Central memory CD4-positive, alpha-beta T cell (primary cell): ENCODE data around the gene GGNBP2.
"Not testable (repeated sequence)": the region's sequence is repeated elsewhere in the genome, so short reads cannot be mapped to it uniquely, and the experiment has no call there.

ENCODE experiments used
- DNase-seq: peaks from one replicate; pipeline ENCODE4 v3.0.0; 2022
- total RNA-seq, 3 experiments: gene quantifications; one replicate each; lab custom pipeline; 2026; lab: John Stamatoyannopoulos, UW

GGNBP2 gene, protein sequence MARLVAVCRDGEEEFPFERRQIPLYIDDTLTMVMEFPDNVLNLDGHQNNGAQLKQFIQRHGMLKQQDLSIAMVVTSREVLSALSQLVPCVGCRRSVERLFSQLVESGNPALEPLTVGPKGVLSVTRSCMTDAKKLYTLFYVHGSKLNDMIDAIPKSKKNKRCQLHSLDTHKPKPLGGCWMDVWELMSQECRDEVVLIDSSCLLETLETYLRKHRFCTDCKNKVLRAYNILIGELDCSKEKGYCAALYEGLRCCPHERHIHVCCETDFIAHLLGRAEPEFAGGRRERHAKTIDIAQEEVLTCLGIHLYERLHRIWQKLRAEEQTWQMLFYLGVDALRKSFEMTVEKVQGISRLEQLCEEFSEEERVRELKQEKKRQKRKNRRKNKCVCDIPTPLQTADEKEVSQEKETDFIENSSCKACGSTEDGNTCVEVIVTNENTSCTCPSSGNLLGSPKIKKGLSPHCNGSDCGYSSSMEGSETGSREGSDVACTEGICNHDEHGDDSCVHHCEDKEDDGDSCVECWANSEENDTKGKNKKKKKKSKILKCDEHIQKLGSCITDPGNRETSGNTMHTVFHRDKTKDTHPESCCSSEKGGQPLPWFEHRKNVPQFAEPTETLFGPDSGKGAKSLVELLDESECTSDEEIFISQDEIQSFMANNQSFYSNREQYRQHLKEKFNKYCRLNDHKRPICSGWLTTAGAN
- 77.6 to 230 (median 152) reads per million in 3 experiments for total RNA-seq

- peak; percentile 88 for DNase-seq
These were observed at the start of gene GGNBP2 for GRCh38 chr17:36544307-36545076. Gene GGNBP2, plus strand, starts transcription at chr17:36544919. Its CDS starts 806 bp downstream, at chr17:36545725.

GRCh38 chr17:36495076-36495578 lies 49.6 kb upstream of the GGNBP2 start:
- DNase-seq = no peak

DNA sequence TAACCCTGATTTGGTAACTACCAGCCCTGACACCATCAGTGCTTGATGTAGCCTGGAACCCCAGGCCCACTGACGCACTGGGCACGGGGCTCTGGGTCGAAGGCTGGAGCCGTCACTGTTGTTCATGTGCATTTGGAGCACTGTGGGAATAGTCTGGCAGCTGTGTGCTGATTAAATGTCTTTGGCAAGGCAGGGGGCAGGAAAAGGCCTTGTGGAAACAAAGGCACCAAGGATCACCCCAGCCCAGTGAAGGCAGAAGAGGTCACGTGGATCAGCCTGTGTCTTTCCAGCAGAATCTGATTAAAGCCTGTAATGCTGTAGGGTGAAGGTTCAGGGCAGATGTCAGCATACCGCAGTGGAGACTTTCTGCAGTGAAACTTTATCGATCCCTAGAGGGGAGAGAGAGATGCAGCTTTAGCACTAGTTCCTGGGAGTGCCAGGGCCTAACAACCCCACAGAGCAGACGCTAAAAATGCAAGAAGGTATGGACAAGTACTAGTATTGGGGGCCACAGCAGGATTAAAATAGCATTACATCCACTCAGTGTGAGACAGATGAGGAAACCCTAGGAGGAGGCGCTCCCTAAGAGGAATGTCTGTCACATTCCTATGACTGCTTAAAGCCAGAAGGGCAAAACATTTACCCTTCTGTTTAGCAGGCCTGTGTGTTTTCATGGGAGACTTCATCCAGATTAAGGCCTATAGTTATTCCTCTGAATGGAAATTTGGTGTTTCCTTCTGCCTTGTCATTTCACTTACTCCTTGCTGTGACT lies 48.5 kb upstream of the GGNBP2 start:
- no peak for DNase-seq

DNA sequence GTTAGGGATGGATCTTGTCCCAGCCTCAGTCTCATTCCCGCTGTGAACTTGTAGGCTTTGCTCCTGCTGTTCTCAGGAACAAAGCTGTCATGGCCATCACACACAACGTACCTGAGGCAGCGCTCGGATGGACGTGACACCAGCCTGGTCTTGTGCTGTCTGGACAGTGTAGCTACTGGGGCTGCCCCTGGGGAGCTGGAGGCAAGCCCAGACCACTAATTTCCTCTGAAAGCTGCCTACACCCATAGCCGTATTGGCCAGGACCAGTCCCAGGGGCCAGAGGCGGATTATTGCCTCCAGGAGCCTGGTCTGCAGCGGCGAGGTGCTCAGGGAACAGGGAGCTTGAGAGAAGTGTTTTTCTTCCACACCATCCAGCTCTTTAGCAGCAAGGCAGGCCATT lies 46.6 kb upstream of the GGNBP2 start:
- no peak for DNase-seq

DNA sequence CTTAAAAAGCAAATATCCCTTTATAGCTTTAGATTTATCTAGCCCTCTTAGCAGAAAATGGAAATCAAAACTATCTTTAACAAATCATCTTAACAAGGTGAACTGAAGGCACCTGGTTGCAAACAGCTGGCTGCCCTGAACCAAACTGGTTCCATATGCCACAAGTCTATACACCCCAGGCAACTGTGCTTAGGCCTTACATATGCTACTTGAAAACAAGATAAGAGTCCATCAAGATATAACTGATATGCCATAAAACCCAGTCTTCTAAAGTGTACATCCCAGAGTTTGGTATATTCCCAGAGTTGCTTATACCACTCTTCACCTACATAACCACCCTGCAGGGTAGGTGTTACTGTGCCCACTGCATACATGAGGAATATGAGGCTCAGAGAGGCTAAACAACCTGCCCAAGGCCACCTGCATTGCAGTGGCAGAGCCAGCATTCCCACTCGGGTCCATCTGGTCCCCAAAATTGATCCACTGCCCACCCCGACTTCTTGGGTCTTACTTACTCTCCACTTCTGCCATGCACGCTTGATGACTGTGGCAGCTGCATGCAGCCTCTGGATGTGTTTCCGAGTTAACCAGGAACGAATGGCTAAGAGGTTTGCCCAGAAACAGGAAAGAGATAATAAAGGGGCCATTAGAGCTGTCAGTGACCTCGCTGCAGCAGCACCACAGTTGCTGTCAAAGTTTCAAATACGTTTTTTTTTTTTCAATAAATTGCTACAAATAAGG lies 46.0 kb upstream of the GGNBP2 start:
- no peak for DNase-seq

DNA sequence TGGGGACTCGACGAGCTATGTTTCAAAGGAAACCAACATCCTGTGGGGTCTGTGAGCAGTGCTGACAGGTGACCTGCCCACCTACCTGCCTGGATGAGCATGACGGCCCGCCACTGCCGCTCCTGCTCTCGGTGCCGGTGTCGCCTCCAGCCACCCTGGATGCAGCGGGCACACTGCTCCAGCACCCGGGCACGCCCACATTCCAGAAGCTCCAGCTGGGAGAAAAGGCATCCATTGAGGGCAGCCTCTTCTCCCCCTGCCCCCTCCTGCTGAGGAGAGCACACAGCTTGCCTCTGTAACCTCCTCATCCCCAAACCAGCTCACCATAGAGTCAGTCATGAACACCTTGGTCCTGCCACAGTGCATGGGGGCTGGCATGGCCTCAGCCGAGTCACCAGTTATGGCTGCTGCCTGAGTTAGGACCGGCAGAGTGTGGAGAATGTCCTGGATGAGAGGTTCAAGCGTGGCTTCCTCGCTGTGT lies 43.9 kb upstream of the GGNBP2 start:
- no peak for DNase-seq

DNA sequence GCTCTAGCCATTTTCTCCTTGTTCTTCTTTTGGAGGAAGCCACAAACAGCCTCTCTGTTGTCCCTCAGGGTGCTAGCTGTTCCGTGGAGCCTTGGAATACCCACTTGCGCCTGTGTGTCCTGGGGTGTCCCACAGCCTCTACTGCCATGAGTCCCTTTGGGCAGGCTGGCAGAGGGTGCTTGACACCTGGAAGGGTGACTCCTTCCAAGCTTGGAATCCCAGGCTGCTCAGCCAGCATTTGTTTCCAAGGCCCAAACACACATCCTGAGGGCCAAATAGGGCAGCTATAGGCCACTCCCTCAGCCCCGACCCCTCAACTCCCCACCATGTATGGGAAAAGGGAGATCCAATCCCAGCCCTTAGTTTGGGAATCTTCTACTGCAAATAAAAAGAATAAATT lies 43.4 kb upstream of the GGNBP2 start:
- no peak for DNase-seq

GRCh38 chr17:36501963-36502362 lies 42.8 kb upstream of the GGNBP2 start:
- DNase-seq = no peak

- no peak for DNase-seq
These were observed 41.1 kb upstream of the GGNBP2 start for GRCh38 chr17:36503456-36504155.

DNA sequence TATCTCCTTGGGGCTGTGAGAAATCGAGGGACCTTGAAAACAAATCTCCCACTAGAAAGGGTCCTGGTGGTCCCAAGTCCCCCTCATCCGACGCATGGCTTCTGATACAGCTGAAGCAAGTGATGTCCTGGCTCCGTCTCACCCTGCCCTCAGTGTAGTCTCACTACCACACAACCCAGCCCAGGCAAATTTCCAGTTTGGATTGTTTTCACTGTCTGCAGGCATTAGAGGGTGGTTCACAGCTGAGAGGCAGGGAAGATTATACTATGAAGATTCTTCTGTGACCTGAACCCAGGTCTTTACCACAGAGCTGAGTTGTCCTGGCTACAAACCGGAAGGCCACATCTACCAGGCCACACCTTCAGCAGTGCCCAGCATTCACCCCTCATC lies 40.6 kb upstream of the GGNBP2 start:
- no peak for DNase-seq

DNA sequence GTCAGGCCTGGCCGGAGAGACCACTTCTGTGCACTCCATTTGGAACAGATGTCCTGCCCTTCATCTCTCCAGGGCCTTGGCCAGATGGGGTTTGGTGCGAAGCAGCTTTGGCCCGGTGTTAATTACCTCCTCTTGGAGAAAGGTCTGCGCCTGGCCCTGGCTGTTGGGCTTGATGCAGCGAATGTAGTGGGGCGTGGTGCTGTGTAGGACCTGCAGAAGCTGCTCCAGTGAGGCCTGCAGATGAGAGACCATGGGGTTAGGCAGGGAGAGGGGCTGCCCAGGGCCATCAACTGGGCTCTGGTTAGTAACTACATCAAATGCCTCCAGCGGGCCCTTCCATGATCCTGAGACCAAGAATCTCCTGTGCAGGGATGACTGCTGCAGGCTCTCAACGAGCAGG lies 39.5 kb upstream of the GGNBP2 start:
- no peak for DNase-seq

GRCh38 chr17:36506249-36506826 lies 38.4 kb upstream of the GGNBP2 start:
- DNase-seq = no peak

GRCh38 chr17:36506831-36507230 lies 37.9 kb upstream of the GGNBP2 start:
- no peak for DNase-seq

GRCh38 chr17:36507266-36507665 lies 37.5 kb upstream of the GGNBP2 start:
- no peak for DNase-seq

- DNase-seq = not testable (repeated sequence)
These were observed 36.3 kb upstream of the GGNBP2 start for GRCh38 chr17:36508439-36508838.

GRCh38 chr17:36509272-36509985 lies 35.3 kb upstream of the GGNBP2 start:
- DNase-seq = no peak

- no peak for DNase-seq
These were observed 34.1 kb upstream of the GGNBP2 start for GRCh38 chr17:36510636-36511035.

GRCh38 chr17:36511216-36511615 lies 33.5 kb upstream of the GGNBP2 start:
- DNase-seq = no peak

DNA sequence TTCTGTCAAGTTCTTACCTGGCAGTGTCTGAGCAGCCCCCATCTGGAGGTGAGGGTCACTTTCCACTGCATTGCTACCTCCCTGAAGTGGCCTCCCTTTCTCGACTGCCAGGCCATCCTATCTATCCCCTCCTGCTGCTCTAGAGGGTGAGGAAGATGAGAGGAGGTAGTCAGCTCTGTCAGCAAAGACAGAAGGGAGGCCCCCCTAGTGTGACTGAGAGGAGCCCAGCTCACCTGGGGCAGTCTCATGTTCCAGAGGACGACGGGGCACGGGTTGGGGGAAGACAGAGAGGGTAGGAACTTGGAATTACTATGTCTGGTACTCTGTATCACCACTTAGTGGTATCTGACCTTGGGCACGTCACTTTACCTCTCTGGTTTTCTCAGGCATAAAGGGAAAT lies 32.1 kb upstream of the GGNBP2 start:
- DNase-seq = no peak

DNA sequence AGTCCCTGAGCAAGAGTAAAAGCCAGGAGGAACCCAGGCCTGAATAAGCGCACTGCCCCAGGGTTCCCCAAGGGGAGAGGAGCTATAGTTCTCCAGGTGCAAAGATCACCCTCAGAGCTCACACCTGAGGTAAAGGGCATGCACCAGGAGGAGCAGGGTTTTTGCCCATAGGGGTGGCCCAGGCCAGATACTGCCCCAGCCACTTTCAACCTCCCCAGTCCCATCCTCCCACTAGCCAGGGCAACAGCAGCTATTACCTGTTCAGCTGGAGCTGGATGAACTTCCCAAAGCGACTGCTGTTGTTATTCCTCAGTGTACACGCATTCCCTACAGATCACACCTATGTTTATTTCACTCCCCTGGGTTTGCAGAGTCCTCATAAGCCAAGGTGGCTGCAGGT lies 29.9 kb upstream of the GGNBP2 start:
- no peak for DNase-seq
